ENCODE results near the gene JMY.

JMY gene

GRCh38 chr5:79287907-79288306, 52.0 kb downstream of the JMY start:
- DNase-seq (ENCODE audit: low read depth in 2 of 2), result no peak

- DNase-seq (ENCODE audit: low read depth in 2 of 2), result no peak
Observed at GRCh38 chr5:79295029-79295428, 59.1 kb downstream of the JMY start.

- DNase-seq (ENCODE audit: low read depth in 2 of 2), result no peak
Observed at GRCh38 chr5:79297661-79298060, 61.7 kb downstream of the JMY start.

GRCh38 chr5:79301046-79301712, 65.2 kb downstream of the JMY start:
- DNase-seq (ENCODE audit: low read depth in 2 of 2), result no peak

GRCh38 chr5:79302454-79302853, 66.5 kb downstream of the JMY start:
- DNase-seq (ENCODE audit: low read depth in 2 of 2), result no peak

GRCh38 chr5:79305706-79306105, 69.8 kb downstream of the JMY start:
- no peak for DNase-seq (ENCODE audit: low read depth in 2 of 2)

GRCh38 chr5:79318935-79319614, 83.1 kb downstream of the JMY start:
- no peak for DNase-seq (ENCODE audit: low read depth in 2 of 2)

- no peak for DNase-seq (ENCODE audit: low read depth in 2 of 2)
Observed at GRCh38 chr5:79329453-79329852, 93.5 kb downstream of the JMY start.

GRCh38 chr5:79330071-79330470, 94.1 kb downstream of the JMY start:
- no peak for DNase-seq (ENCODE audit: low read depth in 2 of 2)

GRCh38 chr5:79333852-79334557, 98.1 kb downstream of the JMY start:
- DNase-seq (ENCODE audit: low read depth in 2 of 2), result no peak

GRCh38 chr5:79346420-79346824, 110.5 kb downstream of the JMY start:
- no peak for DNase-seq (ENCODE audit: low read depth in 2 of 2)

GRCh38 chr5:79349047-79349446, 113.1 kb downstream of the JMY start:
- no peak for DNase-seq (ENCODE audit: low read depth in 2 of 2)

GRCh38 chr5:79349881-79350280, 114.0 kb downstream of the JMY start:
- DNase-seq (ENCODE audit: low read depth in 2 of 2), result no peak

GRCh38 chr5:79357398-79357797, 121.5 kb downstream of the JMY start:
- no peak for DNase-seq (ENCODE audit: low read depth in 2 of 2)

Data from stimulated activated CD8-positive, alpha-beta memory T cell treated with anti-CD3 and anti-CD28 coated beads, Interleukin-7, amount 100 ng/mL, for 4 hours (primary cell).